ENCODE results near the gene CHCHD6.

- TF ChIP-seq CTCF (conservative IDR thresholded peaks at IDR 0.05 in 1 of 2, IDR thresholded peaks at IDR 0.05 in 1 of 2; ENCODE audit: extremely low read depth in 1 of 2, insufficient read depth in 1 of 2, low read depth in 1 of 2, low read length in 2 of 2) (no peak), EZH2 (IDR thresholded peaks at IDR 0.05; ENCODE audit: borderline replicate concordance, low read length) (no peak)
Measured at GRCh38 chr3:126923423-126923822, 219.4 kb downstream of the CHCHD6 start.

All from mammary epithelial cell (primary cell).